Measurements from ENCODE around the gene IGF2R. TPM values are rescaled to one million over a fixed set of nuclear protein-coding genes. Genes with fewer than 3 reads are reported as not detected.
"Not testable (repeated sequence)": the region's sequence is repeated elsewhere in the genome, so short reads cannot be mapped to it uniquely, and the experiment has no call there.

The IGF2R gene
- polyA plus RNA-seq, 1 donor = 77.3 TPM

DNA sequence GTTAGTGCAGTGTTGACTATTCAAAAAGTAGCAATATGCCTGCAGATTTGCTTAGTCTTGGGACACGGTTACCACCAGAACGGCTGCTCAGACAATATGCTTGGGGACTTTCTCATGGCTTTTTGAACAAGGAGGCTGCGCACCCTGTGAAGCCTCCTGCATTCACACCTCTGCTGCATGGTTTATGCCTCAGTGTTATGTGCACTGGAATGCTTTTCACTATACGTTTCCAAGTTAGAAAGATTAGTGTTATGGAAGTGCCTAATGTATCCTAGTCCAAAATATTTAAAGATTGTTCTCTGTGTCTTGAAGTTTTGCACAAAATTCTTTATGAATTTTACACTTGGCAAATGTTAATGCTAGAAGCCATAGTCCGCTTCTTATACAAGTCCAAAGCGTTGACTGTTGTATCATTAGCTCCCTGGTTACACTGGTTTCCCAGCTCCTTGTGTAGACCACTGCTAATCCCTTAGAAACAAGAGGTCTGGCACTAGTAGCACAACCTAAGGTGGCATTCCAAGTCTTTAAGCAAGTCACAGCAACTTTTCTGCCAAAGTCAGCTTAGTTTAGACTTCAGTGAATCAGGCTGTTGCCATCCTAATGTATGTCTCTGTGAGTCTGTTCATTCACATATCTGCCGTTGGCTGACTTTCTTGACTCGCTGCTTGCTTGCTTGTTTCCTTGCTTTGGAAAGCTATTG, 126.4 kb downstream of the IGF2R start:
- no peak for DNase-seq

DNA sequence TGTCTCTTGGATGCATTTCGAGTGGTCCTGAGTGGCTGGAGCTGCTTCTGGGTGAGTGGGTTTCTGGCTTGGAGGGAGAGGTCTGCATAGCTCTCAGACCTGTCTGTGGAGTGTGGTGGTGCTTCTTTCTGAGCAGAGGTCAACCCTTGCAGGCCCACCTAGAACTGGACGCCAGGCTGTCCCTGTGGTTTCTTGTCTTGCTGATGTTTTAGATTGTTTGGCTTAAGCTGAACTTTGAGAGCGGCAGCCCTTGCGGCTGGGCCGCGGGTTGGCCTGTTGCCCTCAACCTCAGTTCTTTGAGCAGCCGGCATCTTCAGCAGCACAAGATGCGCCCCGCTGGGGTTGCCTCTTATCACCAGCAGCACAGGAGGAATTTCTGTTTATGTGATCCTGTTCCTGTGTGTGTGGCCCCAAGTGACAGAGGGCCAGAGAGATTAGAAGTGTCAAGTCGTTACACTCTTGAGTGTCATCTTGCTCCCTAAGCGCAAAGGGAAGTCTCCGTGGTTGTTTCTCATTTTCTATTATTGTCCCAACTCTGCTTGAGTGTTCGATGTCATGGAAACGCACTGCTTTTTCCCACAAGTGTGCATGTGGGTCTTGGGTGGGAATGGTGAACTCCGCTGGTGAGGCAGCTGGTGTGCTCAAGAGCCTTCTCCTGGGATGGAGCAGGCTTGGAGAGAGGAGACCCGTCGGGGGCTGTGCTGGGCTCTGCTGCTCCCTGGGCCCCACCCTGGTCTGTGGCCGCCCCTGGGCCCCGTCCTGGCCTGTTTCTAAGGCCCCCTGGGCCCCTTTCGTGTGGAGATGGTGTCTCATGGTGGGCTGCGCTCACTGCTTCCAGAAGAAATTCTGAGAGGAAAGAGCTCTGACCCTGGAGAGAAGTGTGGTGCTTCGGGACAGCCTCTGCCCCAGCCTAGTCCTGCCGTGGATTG, 132.7 kb downstream of the IGF2R start:
- DNase-seq = no peak

GRCh38 chr6:160102399-160102798, 133.5 kb downstream of the IGF2R start:
- DNase-seq = no peak

- DNase-seq = no peak
Measured at GRCh38 chr6:160102956-160103824, 134.3 kb downstream of the IGF2R start.

DNA sequence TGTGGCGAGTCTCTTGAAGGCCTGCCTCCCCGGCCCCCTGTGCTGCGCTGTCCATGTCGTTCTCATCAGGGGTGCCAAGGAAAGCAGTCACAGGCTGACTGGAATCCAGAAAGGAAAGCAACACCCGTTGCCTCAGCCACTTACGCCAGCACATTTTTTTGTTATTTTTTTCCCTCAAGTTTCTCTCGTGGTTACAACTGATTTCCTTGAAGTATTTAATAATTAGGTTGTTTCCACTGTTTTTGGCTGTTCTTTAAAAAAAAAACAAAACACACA, 134.9 kb downstream of the IGF2R start:
- DNase-seq = no peak

DNA sequence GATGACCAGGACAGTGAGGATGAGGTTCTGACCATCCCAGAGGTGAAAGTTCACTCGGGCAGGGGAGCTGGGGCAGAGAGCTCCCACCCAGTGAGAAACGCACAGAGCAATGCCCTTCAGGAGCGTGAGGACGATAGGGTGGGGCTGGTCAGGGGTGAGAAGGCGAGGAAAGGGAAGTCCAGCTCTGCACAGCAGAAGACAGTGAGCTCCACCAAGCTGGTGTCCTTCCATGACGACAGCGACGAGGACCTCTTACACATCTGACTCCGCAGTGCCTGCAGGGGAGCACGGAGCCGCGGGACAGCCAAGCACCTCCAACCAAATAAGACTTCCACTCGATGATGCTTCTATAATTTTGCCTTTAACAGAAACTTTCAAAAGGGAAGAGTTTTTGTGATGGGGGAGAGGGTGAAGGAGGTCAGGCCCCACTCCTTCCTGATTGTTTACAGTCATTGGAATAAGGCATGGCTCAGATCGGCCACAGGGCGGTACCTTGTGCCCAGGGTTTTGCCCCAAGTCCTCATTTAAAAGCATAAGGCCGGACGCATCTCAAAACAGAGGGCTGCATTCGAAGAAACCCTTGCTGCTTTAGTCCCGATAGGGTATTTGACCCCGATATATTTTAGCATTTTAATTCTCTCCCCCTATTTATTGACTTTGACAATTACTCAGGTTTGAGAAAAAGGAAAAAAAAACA, 136.1 kb downstream of the IGF2R start:
- DNase-seq = no peak

GRCh38 chr6:160106010-160106409, 137.1 kb downstream of the IGF2R start:
- no peak for DNase-seq

DNA sequence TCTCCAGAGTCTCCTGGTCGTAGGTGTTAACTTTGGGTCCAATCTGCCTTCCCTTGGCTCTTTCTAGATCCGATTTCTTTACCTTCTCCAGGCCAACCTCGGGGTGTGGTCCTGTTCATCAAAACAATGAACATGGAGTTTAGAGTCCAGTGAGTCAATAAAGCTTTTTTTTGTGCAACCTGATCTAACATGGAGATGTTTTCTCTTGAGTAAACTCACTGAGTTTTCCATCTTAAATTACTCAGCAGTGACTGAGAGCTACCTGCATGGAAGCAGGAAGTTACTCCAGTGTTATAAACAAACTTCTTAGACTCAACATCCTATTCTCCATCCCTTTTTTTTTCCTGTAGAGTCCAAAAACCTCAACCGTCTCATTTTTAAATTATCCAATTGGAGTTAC, 137.8 kb downstream of the IGF2R start:
- no peak for DNase-seq

GRCh38 chr6:160108077-160108476, 139.2 kb downstream of the IGF2R start:
- DNase-seq = no peak

DNA sequence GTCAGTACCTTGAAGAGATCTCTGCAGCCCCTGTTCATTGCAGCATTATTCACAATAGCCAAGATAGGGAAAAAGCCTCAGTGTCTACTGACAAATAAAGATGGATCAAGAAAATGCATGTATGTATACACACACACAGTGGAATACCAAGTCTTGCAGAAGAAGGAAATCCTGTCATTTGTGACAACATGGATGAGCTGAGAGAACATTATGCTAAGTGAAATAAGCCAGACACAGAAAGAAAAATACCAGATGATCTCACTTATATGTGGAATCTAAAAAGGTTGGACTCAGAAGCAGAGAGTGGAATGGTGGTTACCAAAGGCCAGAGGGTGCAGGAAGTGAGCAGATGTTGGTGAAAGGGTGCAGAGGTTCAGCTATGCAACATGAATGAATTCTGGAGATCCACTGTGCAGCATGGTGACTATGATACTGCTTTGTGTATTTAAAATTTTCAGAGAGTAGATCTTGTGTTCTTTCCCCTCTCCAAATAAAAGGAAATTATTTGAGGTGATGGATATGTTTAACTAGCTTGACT, 141.8 kb downstream of the IGF2R start:
- DNase-seq = no peak

DNA sequence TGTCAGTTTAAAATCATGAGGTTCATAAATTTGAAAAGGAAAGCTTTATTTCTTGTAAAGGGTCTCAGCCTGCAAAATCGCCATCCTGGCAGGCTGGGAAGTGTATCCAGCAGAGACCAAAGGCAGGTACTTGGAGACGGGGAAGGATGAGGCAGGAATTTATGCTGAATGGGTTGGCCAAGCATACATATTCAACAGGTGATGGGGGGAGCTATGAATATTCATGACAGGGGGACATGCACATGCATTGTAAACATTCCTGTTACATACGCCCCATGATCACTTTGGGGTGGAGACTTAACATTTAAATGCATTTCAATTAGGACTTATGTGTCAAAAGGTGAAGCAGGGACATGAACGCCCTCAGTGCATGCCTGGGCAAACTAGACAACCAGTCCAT, 142.9 kb downstream of the IGF2R start:
- no peak for DNase-seq

DNA sequence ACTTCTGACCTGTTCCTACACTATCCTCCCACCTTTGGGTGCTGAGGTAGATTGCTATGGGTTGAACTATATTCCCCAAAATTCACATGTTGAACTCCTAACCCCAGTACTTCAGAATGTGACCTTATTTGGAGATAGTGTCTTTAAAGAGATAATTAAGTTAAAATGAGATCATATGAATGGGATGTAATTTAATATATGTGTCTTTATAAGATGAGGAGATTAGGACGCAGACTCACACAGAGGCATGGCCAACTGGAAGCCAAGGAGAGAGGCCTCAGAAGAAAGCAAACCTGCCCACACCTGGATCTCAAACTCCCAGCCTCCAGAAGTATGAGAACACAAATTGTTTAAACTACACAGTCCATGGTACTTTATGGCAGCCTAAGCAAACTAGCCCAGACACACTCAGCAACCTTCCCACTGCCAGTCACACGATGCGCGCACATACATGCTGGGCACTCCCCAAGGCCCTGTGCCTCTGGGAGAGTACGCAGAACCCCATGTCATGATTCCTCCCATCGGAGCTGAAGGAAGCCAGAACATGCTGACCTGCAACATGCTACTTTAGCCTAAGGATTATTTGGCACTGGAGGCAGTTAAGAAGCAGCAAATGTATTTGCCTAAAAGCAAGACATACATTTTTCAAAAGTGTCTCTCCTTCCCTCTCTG, 143.9 kb downstream of the IGF2R start:
- DNase-seq = no peak

- not testable (repeated sequence) for DNase-seq
Measured at GRCh38 chr6:160114536-160114935, 145.7 kb downstream of the IGF2R start.

DNA sequence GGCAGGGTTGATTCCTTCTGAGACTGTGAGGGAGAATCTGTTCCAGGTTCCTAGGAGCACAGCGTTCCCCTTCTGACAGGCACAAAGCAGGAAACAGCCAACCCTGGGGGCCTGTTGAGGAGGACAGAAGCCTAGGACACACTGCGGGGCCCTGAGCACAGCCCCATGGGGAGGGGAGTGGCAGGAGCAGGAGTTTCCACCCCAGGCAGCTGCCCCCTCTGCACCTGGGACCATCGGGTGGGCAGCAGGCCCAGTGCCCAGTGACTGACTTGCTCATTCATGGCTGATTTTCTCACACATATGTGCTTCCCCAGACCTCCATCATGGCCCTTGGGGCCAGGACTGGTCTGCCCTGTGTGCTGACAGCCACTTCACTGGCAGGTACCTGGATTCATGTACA, 146.5 kb downstream of the IGF2R start:
- no peak for DNase-seq

DNA sequence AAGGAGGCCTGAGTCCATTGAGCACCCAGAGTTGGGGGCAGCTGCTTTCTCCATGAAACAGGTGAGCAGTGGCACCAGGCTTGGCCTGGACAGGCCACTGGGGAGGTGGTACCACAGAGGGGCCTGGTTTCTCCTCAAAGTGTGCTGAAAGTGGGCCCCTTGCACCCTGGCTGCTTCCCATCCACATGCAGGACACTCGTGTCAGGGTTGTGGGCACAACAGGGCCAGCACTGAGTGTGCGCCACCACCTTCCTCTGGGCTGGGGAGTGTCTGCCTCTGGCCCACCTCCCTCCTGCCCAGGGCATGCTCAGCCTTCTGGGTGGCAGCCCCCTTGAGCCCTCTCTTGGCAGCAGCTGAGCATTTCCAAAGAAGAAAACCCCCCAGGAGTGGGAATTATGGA, 147.5 kb downstream of the IGF2R start:
- no peak for DNase-seq

GRCh38 chr6:160117137-160117536, 148.3 kb downstream of the IGF2R start:
- no peak for DNase-seq

DNA sequence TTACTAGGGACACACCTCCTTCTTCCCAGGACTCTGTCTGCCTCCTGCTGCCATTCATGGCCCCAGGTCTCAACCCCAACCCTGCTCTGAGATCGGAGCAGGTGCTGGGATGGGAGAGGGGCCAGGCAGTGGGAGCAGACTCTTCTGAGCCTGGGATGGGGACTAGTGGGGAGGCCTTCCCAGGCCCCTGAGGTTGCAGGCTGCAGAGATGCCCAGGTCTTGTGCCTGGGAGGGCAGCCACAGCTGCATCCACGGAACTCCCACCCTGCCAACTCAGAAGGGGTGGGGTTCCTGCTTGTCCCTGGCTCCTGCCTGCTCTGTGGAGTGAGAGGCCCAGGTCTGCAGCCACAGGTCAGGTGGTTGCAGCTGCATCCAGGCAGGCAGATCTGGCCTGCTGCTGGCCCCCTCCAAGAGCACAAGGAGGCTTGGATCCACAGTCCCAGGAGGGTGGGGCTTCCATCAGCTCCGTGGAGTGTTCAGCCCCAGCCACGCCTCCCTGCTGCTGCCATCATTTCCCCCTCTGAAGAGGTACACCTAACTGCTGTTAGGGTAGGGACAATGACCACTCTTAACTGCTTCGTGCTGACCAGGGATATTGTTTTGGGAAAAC, 149.8 kb downstream of the IGF2R start:
- DNase-seq = no peak

DNA sequence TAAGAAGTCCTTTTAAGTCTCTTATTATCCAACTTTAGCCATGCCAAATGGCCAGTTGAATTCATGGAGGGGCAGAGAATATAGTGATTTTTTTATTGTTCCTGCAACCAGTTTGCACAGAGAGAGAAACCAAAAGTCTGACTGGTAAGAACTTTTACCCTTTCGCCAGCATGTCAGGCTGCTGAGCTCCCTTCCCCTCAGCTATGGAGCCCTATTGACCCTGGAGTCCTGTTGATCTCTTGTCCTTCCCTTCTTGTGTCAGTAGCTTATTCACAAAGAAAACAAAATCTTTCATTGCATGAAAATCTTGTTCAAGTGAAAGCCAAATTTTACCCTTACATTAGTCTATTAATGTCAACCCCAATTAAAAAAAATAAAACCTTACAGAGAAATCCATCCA, 151.2 kb downstream of the IGF2R start:
- DNase-seq = no peak

DNA sequence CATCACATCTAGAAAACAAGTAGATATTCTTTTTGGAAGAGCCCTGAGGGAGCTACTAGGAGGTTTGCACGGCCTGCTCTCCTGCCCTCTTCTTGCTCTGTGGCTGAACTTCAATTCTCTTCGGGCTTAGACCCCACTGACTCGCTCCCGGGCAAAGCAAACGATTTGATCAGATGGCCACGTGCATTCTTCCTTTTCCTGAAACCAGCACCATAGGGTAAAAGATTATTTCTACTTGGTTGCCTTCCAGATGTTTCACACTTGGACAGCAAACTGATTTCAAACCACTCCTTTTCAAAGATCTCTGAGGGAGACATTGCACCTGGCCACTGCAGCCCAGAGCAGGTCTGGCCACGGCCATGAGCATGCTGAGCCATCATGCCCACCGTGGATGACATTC, 152.7 kb downstream of the IGF2R start, which contains the start of gene SLC22A1:
Gene SLC22A1, plus strand, starts transcription at position 258 of the 400 bp plus-strand sequence. Its CDS starts 121 bp downstream, at position 379.
- no peak for DNase-seq

GRCh38 chr6:160121981-160122380, 153.1 kb downstream of the IGF2R start:
- DNase-seq = no peak

- no peak for DNase-seq
Measured at GRCh38 chr6:160122744-160123143, 153.9 kb downstream of the IGF2R start.

Measured in left kidney (tissue), 2 donors.